GM23248 (cell line): ENCODE results near the gene FLAD1.

Experiments used
- EZH2 ChIP-seq: fragments of 200-600 bp; sonication (generic); IDR thresholded peaks from 2 replicates; pipeline ENCODE4 v1.6.1; 2018; ENCODE audit warnings: antibody characterized with exemption, mild to moderate bottlenecking; ENCODE audit not compliant: insufficient read depth, poor library complexity, severe bottlenecking
- EZH2phosphoT487 ChIP-seq: fragments of 200-600 bp; sonication (generic); IDR thresholded peaks from 2 replicates; pipeline ENCODE4 v1.6.1; 2018; ENCODE audit warnings: antibody characterized with exemption, moderate library complexity, mild to moderate bottlenecking, low read depth; ENCODE audit not compliant: insufficient read depth

- no peak for TF ChIP-seq EZH2phosphoT487
- TF ChIP-seq EZH2: no peak
These were observed 46.5 kb upstream of the FLAD1 start, which contains the start of gene PMVK for GRCh38 chr1:154936555-154937084.
